ENCODE results near the gene CALB2.
"Not testable (repeated sequence)": the region's sequence is repeated elsewhere in the genome, so short reads cannot be mapped to it uniquely, and the experiment has no call there.

Gene CALB2

GRCh38 chr16:71352963-71353460, 5.5 kb upstream of the CALB2 start:
- no peak for DNase-seq (ENCODE audit: low spot score)

DNA sequence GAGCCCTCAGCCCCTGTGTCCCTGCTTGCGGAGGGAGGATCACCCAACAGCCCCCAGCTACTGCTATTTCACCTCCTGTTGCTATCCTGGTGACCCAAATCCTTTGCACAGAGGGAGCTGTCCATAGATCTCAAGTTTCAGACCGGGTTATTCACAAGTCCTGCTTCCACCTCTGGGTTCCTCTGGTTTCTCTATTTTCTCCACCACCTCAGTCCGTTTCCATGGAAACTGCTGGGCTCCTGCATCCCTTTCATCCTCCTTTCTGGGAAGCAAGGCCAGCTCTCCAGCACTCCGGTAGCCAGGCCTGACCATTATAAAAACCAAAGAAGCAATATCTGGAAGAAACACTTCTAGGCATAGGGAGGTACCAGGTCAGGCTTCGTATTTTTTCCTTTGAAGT, 4.8 kb upstream of the CALB2 start:
- no peak for DNase-seq (ENCODE audit: low spot score)

GRCh38 chr16:71354156-71354555, 4.4 kb upstream of the CALB2 start:
- no peak for DNase-seq (ENCODE audit: low spot score)

GRCh38 chr16:71356051-71356740, 2.3 kb upstream of the CALB2 start:
- DNase-seq (ENCODE audit: low spot score), result no peak

DNA sequence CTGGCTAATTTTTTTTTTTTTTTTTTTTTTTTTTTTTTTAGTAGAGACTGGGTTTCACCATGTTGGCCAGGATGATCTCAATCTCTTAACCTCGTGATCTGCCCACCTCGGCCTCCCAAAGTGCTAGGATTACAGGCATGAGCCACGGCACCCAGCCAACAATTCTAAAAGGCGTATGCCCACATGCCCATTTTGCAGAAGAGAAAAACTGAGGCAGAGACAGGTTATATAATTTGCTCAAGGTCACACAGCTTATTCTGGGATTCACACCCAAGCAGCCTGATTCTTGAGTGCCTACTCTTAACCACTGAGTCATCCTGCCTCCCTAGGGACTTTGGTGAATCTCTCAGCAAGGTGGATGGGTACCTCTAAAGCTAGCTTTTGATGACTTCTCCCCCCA, 1.6 kb upstream of the CALB2 start:
- DNase-seq (ENCODE audit: low spot score), result not testable (repeated sequence)

- no peak for DNase-seq (ENCODE audit: low spot score)
Observed at GRCh38 chr16:71357681-71358080, 842 bp upstream of the CALB2 start.

GRCh38 chr16:71359431-71359830, 908 bp downstream of the CALB2 start:
- DNase-seq (ENCODE audit: low spot score), result no peak

DNA sequence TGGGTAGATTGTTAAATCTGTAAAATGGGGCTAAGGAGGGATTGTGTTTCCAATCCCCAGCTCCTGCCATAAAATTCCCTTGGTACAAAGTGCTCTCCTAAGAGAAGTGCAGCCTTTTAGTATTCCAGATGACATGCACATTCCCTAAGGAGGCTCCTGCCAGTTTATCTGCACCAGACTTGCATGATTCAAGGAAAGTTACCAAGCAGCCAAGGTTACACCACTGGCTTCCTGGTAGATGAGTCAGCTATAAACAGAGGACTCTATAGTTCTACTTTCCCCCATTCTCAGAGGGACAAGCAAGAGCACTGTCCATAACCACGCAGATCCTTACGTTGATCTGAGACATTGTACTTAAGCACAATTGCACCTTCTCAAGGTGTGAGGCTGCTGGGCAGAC, 1.9 kb downstream of the CALB2 start:
- DNase-seq (ENCODE audit: low spot score), result no peak

- DNase-seq (ENCODE audit: low spot score), result no peak
Observed at GRCh38 chr16:71364133-71364681, 5.7 kb downstream of the CALB2 start.

- DNase-seq (ENCODE audit: low spot score), result no peak
Observed at GRCh38 chr16:71365021-71365420, 6.5 kb downstream of the CALB2 start.

DNA sequence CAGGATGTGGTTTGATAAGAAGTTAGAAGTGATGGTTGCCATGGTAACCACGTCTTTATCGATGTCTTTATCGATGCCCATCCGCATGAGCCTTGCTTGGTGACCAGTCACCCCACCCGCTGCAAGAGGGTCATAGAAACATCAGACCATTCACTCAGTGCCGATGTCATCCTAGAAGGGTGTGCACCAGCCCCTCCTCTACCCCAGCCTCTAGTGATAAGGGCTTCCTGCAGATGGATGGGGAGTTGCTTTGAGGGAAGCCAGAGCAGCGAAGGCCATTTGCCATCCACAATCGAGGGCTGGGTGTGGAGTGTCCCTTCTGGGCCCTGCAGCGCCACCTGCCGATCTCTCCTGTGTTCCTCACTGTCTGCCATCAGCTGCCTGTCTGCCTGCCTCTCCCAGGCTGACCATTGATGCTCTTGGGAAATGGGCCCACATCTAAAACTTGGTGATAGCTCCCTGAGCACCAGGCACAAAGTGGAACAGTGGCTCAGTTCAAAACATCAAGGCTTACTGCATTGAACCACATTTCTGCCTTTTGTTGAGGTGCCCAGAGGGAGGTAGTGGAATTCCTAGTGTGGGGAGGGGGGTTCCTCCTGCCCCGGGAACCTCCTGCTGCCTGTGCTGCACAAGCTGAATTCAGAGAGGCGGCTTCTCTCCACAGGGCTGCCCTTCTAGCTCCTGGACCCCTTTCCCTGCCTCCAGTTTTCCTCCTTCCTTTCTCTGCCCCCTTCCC, 8.9 kb downstream of the CALB2 start:
- DNase-seq (ENCODE audit: low spot score), result no peak

- no peak for DNase-seq (ENCODE audit: low spot score)
Observed at GRCh38 chr16:71368958-71369357, 10.4 kb downstream of the CALB2 start.

- DNase-seq (ENCODE audit: low spot score), result no peak
Observed at GRCh38 chr16:71369494-71369893, 11.0 kb downstream of the CALB2 start.

- no peak for DNase-seq (ENCODE audit: low spot score)
Observed at GRCh38 chr16:71371237-71371636, 12.7 kb downstream of the CALB2 start.

DNA sequence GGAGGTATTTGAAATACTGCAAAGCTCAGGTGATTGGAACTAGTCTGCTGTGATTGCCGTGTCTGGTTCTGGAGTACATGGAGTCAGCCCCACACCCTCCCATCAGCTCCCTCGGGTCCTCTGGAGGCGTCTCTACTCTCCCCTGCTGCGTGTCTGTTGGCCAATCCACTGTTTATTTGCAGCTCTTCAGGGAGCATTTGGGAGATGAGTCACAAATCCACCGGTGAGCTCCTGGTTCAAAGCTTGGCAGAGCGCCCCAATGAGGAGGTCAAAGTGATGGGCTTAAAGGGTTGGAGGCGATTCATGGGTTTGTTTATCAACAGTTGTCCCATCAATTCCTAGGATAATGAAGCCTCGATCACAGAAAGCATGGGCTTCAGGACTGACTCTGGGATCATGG, 14.6 kb downstream of the CALB2 start:
- no peak for DNase-seq (ENCODE audit: low spot score)

DNA sequence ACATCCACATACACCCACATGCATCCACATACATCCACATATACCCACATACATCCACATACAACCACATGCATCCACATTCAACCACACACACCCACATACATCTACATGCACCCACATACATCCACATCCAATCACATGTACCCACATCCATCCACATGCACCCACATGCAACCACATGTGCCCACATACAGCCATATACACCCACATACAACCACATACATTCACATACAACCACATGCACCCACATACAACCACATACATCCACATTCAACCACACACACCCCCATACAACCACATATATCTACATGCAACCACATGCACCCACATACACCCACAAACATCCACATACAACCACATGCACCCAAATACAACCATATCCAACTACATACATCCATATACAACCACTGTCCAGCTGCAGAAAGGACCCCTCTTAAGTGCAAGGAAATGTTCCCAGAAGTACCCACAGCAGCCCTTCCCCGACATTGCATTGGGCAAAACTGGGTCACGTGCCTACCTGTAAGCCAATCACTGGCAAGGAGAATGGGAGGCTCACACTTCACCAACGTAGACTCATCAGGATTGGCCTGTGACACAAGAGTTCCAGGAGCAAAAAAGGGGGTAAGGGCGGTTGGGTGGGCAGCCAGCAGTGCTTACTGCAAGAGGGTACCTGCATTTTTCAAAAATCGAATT, 18.1 kb downstream of the CALB2 start:
- DNase-seq (ENCODE audit: low spot score), result no peak

- DNase-seq (ENCODE audit: low spot score), result no peak
Observed at GRCh38 chr16:71379711-71380110, 21.2 kb downstream of the CALB2 start.

DNA sequence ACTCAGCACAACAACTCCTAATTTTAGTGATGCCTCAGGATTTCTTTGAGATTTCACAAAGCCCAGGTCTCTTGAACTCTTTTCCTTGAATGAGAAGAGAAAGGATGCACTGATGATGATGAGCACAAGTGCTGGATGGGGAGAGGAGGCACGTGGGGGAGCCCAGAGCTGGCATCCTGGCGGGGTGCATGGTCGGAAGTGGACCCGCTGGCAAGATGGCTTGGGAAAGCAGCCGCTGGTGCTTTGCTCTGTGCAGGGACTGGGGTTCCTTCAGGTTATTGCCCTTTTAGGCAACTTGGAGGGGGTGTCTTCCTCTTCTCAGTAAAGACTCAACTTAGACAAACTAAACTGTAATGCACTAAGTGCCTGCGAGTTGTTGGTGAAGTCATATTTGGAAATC, 22.3 kb downstream of the CALB2 start:
- DNase-seq (ENCODE audit: low spot score), result no peak

- no peak for DNase-seq (ENCODE audit: low spot score)
Observed at GRCh38 chr16:71383054-71383773, 24.7 kb downstream of the CALB2 start.

GRCh38 chr16:71384073-71384724, 25.7 kb downstream of the CALB2 start:
- DNase-seq (ENCODE audit: low spot score), result no peak

DNA sequence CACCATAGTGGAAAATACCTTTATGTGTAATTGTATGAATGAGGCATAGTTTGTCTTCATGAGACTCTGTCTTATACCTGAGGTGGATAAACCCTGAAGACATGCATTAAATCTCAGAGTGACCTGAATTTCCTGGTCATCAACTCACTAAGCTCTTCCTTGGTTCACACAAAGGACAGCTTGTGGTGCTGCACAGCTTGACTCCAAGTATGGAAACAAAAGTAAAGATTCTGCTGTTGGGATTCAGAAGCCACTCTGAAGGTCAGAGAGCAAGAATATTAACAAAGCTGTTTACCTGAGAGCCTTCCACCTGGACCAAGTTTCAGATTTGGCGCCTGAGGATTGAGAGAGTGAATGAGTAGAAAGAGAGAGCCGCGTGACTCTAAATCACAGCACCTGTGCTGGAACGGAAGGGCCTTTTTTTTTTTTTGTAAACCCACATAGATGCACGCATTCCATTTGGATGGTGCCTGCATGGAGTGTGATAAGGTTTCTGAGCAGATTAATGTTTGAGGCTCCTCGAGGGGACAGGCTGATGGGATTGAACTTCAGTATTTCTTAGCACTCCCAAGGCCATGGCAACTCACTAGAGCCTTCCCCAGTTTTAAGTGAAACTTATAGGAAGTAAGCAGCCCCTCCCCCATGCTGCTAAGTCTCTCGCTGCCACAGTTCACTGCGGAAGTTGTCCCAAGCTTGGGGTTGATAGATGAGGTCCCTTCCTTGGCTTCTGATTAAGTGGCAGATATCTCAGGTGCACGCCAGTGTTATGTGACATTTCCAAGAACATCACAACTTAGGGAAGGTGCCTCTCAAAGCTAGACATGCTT, 28.7 kb downstream of the CALB2 start:
- no peak for DNase-seq (ENCODE audit: low spot score)
